ENCODE data around the gene LPA.

- peak in 2 of 3 experiments; percentile 93 to 95 for TF ChIP-seq CTCF (IDR thresholded peaks at IDR 0.05)
- no peak for TF ChIP-seq POLR2A (IDR thresholded peaks at IDR 0.05)
These were observed 144.5 kb downstream of the LPA start for GRCh38 chr6:160519603-160520042.

Data from testis (tissue), 2 donors.